Activated T-helper 2 cell treated with anti-CD3 and anti-CD28 coated beads, Interferon-gamma antibody, Interleukin-2, Interleukin-4, amounts not matched to agents 10 μg/mL and 5 μg/mL and 100 μg/mL, durations not matched to agents 14 hours and 24 hours and 36 hours (primary cell): Measurements from ENCODE around the gene ATP6V1G3. TPM values are rescaled to one million over a fixed set of nuclear protein-coding genes. Genes with fewer than 3 reads are reported as not detected.
"Not testable (repeated sequence)": the region's sequence is repeated elsewhere in the genome, so short reads cannot be mapped to it uniquely, and the experiment has no call there.

Source experiments
- DNase-seq: peaks from one replicate; pipeline ENCODE4 v3.0.0; 2021; ENCODE audit warnings: low spot score
- H3K27ac Mint-ChIP-seq: one replicate; pipeline ENCODE4 v1.8.0; 2021; ENCODE audit warnings: mixed read lengths
- H3K27me3 Mint-ChIP-seq: one replicate; pipeline ENCODE4 v1.8.0; 2021; ENCODE audit warnings: low read depth, mixed read lengths
- H3K36me3 Mint-ChIP-seq: one replicate; pipeline ENCODE4 v1.8.0; 2021; ENCODE audit warnings: low read depth, mixed read lengths
- H3K4me1 Mint-ChIP-seq: one replicate; pipeline ENCODE4 v1.8.0; 2021; ENCODE audit warnings: low read depth, mixed read lengths
- H3K4me3 Mint-ChIP-seq: one replicate; pipeline ENCODE4 v1.8.0; 2021; ENCODE audit warnings: low read depth, mild to moderate bottlenecking, moderate library complexity, mixed read lengths
- H3K9me3 Mint-ChIP-seq: one replicate; pipeline ENCODE4 v1.8.0; 2021; ENCODE audit warnings: mixed read lengths
- intact Hi-C: fragments of 100-400 bp; cut with micrococcal nuclease; formaldehyde crosslinking; loops from one replicate; pipeline ENCODE4 v1.15.1; 2023
- total RNA-seq: library from RNA; stranded (reverse); gene quantifications from 2 replicates; pipeline ENCODE4 v1.2.3, GENCODE V29; 2022

Gene ATP6V1G3
- total RNA-seq: not detected in 2 replicates

- DNase-seq: no peak
- H3K4me3 Mint-ChIP-seq: no peak within 1 kb of the TSS
- no peaks in the 10 kb centered on the region for H3K36me3 Mint-ChIP-seq
- H3K27me3 Mint-ChIP-seq: no peaks in the 10 kb centered on the region
- peaks cover 1% of the 10 kb centered on the region for H3K9me3 Mint-ChIP-seq
- H3K4me1 Mint-ChIP-seq: peaks cover 41% of the 10 kb centered on the region
- intact Hi-C loops: no loop called here
- no peak within 1 kb of the TSS for H3K27ac Mint-ChIP-seq
These were observed at the start of gene ATP6V1G3 for GRCh38 chr1:198540580-198540979. Gene ATP6V1G3, minus strand, starts transcription at chr1:198540680. Its CDS starts 30 bp downstream, at chr1:198540650.

GRCh38 chr1:198588845-198589244, 48.4 kb upstream of the ATP6V1G3 start:
- Mint-ChIP-seq H3K4me1 (peaks cover 2% of the 10 kb centered on the region), H3K36me3 (peaks cover 38% of the 10 kb centered on the region), H3K27me3 (no peaks in the 10 kb centered on the region), H3K9me3 (peaks cover 67% of the 10 kb centered on the region), H3K27ac (no peak overlapping the region), H3K4me3 (no peak overlapping the region)
- no peak for DNase-seq
- intact Hi-C loops: no loop called here

GRCh38 chr1:198584163-198584562, 43.7 kb upstream of the ATP6V1G3 start:
- H3K4me1 Mint-ChIP-seq: peaks cover 2% of the 10 kb centered on the region
- H3K27me3 Mint-ChIP-seq: no peaks in the 10 kb centered on the region
- no peak overlapping the region for H3K27ac Mint-ChIP-seq
- no peak for DNase-seq
- peaks cover 26% of the 10 kb centered on the region for H3K36me3 Mint-ChIP-seq
- no peak overlapping the region for H3K4me3 Mint-ChIP-seq
- peaks cover 60% of the 10 kb centered on the region for H3K9me3 Mint-ChIP-seq
- intact Hi-C loops: no loop called here

- H3K9me3 Mint-ChIP-seq: peaks cover 51% of the 10 kb centered on the region
- H3K27ac Mint-ChIP-seq, H3K4me1 Mint-ChIP-seq, H3K4me3 Mint-ChIP-seq, H3K27me3 Mint-ChIP-seq, DNase-seq, intact Hi-C loops: not testable (repeated sequence)
- peaks cover 19% of the 10 kb centered on the region for H3K36me3 Mint-ChIP-seq
These were observed 42.8 kb upstream of the ATP6V1G3 start for GRCh38 chr1:198583209-198583802.

- H3K4me1 Mint-ChIP-seq: peaks cover 8% of the 10 kb centered on the region
- H3K36me3 Mint-ChIP-seq: peaks cover 8% of the 10 kb centered on the region
- H3K9me3 Mint-ChIP-seq: peaks cover 16% of the 10 kb centered on the region
- intact Hi-C loops: no loop called here
- H3K27me3 Mint-ChIP-seq: no peaks in the 10 kb centered on the region
- no peak overlapping the region for H3K27ac Mint-ChIP-seq
- DNase-seq: no peak
- no peak overlapping the region for H3K4me3 Mint-ChIP-seq
These were observed 37.0 kb upstream of the ATP6V1G3 start for GRCh38 chr1:198577444-198577843.

- intact Hi-C loops: no loop called here
- Mint-ChIP-seq H3K9me3 (peaks cover 6% of the 10 kb centered on the region), H3K36me3 (no peaks in the 10 kb centered on the region), H3K27me3 (no peaks in the 10 kb centered on the region), H3K4me1 (peaks cover 8% of the 10 kb centered on the region), H3K27ac (no peak overlapping the region), H3K4me3 (no peak overlapping the region)
- DNase-seq: no peak
These were observed 35.5 kb upstream of the ATP6V1G3 start for GRCh38 chr1:198575798-198576641.

- H3K27me3 Mint-ChIP-seq: no peaks in the 10 kb centered on the region
- intact Hi-C loops: no loop called here
- H3K36me3 Mint-ChIP-seq: no peaks in the 10 kb centered on the region
- peaks cover 8% of the 10 kb centered on the region for H3K4me1 Mint-ChIP-seq
- H3K27ac Mint-ChIP-seq: no peak overlapping the region
- no peak overlapping the region for H3K4me3 Mint-ChIP-seq
- DNase-seq: no peak
- H3K9me3 Mint-ChIP-seq: peaks cover 1% of the 10 kb centered on the region
These were observed 34.8 kb upstream of the ATP6V1G3 start for GRCh38 chr1:198575292-198575691.

- intact Hi-C loops: no loop called here
- Mint-ChIP-seq H3K27me3 (no peaks in the 10 kb centered on the region), H3K36me3 (no peaks in the 10 kb centered on the region), H3K4me1 (peaks cover 8% of the 10 kb centered on the region), H3K27ac (no peak overlapping the region), H3K4me3 (no peak overlapping the region), H3K9me3 (no peaks in the 10 kb centered on the region)
- DNase-seq: no peak
These were observed 33.8 kb upstream of the ATP6V1G3 start for GRCh38 chr1:198574325-198574724.

GRCh38 chr1:198564716-198565115, 24.2 kb upstream of the ATP6V1G3 start:
- intact Hi-C loops: loop anchor here (5.0 kb wide), 1 partner anchor 33 kb away; no protein-coding TSS in a partner anchor
- H3K4me3 Mint-ChIP-seq: no peak overlapping the region
- no peaks in the 10 kb centered on the region for H3K36me3 Mint-ChIP-seq

GRCh38 chr1:198564157-198564556, 23.7 kb upstream of the ATP6V1G3 start:
- Mint-ChIP-seq H3K9me3 (peaks cover 3% of the 10 kb centered on the region), H3K4me1 (peaks cover 17% of the 10 kb centered on the region), H3K4me3 (no peak overlapping the region), H3K27ac (no peak overlapping the region), H3K27me3 (no peaks in the 10 kb centered on the region), H3K36me3 (no peaks in the 10 kb centered on the region)
- intact Hi-C loops: loop anchor here (5.0 kb wide), 1 partner anchor 33 kb away; no protein-coding TSS in a partner anchor
- DNase-seq: no peak

More at GRCh38 chr1:198564716-198565115, 24.2 kb upstream of the ATP6V1G3 start:
- H3K4me1 Mint-ChIP-seq: peaks cover 17% of the 10 kb centered on the region
- peak overlapping the region; percentile 57 for H3K27ac Mint-ChIP-seq
- DNase-seq: no peak
- H3K9me3 Mint-ChIP-seq: peaks cover 3% of the 10 kb centered on the region
- no peaks in the 10 kb centered on the region for H3K27me3 Mint-ChIP-seq

- peaks cover 3% of the 10 kb centered on the region for H3K9me3 Mint-ChIP-seq
- intact Hi-C loops: loop anchor here (5.0 kb wide), 1 partner anchor 34 kb away; no protein-coding TSS in a partner anchor
- H3K36me3 Mint-ChIP-seq: no peaks in the 10 kb centered on the region
- no peak overlapping the region for H3K27ac Mint-ChIP-seq
- H3K4me3 Mint-ChIP-seq: no peak overlapping the region
- DNase-seq: no peak
- peaks cover 17% of the 10 kb centered on the region for H3K4me1 Mint-ChIP-seq
- no peaks in the 10 kb centered on the region for H3K27me3 Mint-ChIP-seq
These were observed 23.1 kb upstream of the ATP6V1G3 start for GRCh38 chr1:198563583-198563982.

GRCh38 chr1:198560161-198560560, 19.7 kb upstream of the ATP6V1G3 start:
- Mint-ChIP-seq H3K4me1 (peaks cover 39% of the 10 kb centered on the region), H3K27ac (no peak overlapping the region), H3K4me3 (no peak overlapping the region), H3K36me3 (no peaks in the 10 kb centered on the region), H3K9me3 (peaks cover 3% of the 10 kb centered on the region), H3K27me3 (no peaks in the 10 kb centered on the region)
- intact Hi-C loops: loop anchor here (5.0 kb wide), 1 partner anchor 37 kb away; no protein-coding TSS in a partner anchor
- DNase-seq: no peak

GRCh38 chr1:198559362-198559761, 18.9 kb upstream of the ATP6V1G3 start:
- H3K27ac Mint-ChIP-seq: no peak overlapping the region
- intact Hi-C loops: no loop called here

More at GRCh38 chr1:198559362-198559761, 18.9 kb upstream of the ATP6V1G3 start:
- peaks cover 37% of the 10 kb centered on the region for H3K4me1 Mint-ChIP-seq
- no peak for DNase-seq
- no peaks in the 10 kb centered on the region for H3K36me3 Mint-ChIP-seq
- H3K9me3 Mint-ChIP-seq: peaks cover 3% of the 10 kb centered on the region
- no peaks in the 10 kb centered on the region for H3K27me3 Mint-ChIP-seq
- H3K4me3 Mint-ChIP-seq: no peak overlapping the region
